Inflammatory macrophage (primary cell): ENCODE measurements around the gene NPAS3.

Source experiments
- DNase-seq, 2 donors: peaks; one replicate each; pipeline ENCODE4 v3.0.0-alpha.2; 2020 to 2022

NPAS3 gene

GRCh38 chr14:33186656-33187055 is 248.0 kb downstream of the NPAS3 start:
- no peak for DNase-seq

GRCh38 chr14:33188880-33189279 is 250.2 kb downstream of the NPAS3 start:
- no peak for DNase-seq

- DNase-seq, result no peak
These were observed 253.2 kb downstream of the NPAS3 start for GRCh38 chr14:33191855-33192254.

GRCh38 chr14:33194551-33194950 is 255.9 kb downstream of the NPAS3 start:
- DNase-seq, result no peak

GRCh38 chr14:33198684-33199083 is 260.0 kb downstream of the NPAS3 start:
- no peak for DNase-seq

- DNase-seq, result no peak
These were observed 262.4 kb downstream of the NPAS3 start for GRCh38 chr14:33201116-33201515.

- no peak for DNase-seq
These were observed 268.3 kb downstream of the NPAS3 start for GRCh38 chr14:33206981-33207380.

- DNase-seq, result no peak
These were observed 268.9 kb downstream of the NPAS3 start for GRCh38 chr14:33207467-33208017.

GRCh38 chr14:33210311-33210710 is 271.6 kb downstream of the NPAS3 start:
- DNase-seq, result no peak

- no peak for DNase-seq
These were observed 279.3 kb downstream of the NPAS3 start for GRCh38 chr14:33218026-33218425.

GRCh38 chr14:33219957-33220356 is 281.3 kb downstream of the NPAS3 start:
- DNase-seq, result no peak

- no peak for DNase-seq
These were observed 290.7 kb downstream of the NPAS3 start for GRCh38 chr14:33229269-33229929.

- no peak for DNase-seq
These were observed 291.3 kb downstream of the NPAS3 start for GRCh38 chr14:33230021-33230420.

GRCh38 chr14:33232031-33232430 is 293.4 kb downstream of the NPAS3 start:
- DNase-seq, result no peak

- no peak for DNase-seq
These were observed 298.5 kb downstream of the NPAS3 start for GRCh38 chr14:33237115-33237740.

GRCh38 chr14:33239465-33239864 is 300.8 kb downstream of the NPAS3 start:
- no peak for DNase-seq

GRCh38 chr14:33240466-33240865 is 301.8 kb downstream of the NPAS3 start:
- DNase-seq, result no peak

GRCh38 chr14:33241331-33241730 is 302.7 kb downstream of the NPAS3 start:
- DNase-seq, result no peak

- DNase-seq, result no peak
These were observed 310.6 kb downstream of the NPAS3 start for GRCh38 chr14:33249233-33249820.

GRCh38 chr14:33250963-33251362 is 312.3 kb downstream of the NPAS3 start:
- DNase-seq, result no peak

- no peak for DNase-seq
These were observed 315.7 kb downstream of the NPAS3 start for GRCh38 chr14:33254342-33254741.

- no peak for DNase-seq
These were observed 316.2 kb downstream of the NPAS3 start for GRCh38 chr14:33254861-33255395.

- no peak for DNase-seq
These were observed 319.1 kb downstream of the NPAS3 start for GRCh38 chr14:33257796-33258195.

GRCh38 chr14:33259764-33260163 is 321.1 kb downstream of the NPAS3 start:
- DNase-seq, result no peak
